Activated naive CD4-positive, alpha-beta T cell treated with anti-CD3 and anti-CD28 coated beads, Interleukin-2, amount 50 U/mL, for 16 hours (primary cell): ENCODE data around the gene HYDIN.
"Not testable (repeated sequence)": the region's sequence is repeated elsewhere in the genome, so short reads cannot be mapped to it uniquely, and the experiment has no call there.

Experiments
- DNase-seq: peaks from one replicate; pipeline ENCODE4 v3.0.0-alpha.2; 2020

Gene HYDIN

DNA sequence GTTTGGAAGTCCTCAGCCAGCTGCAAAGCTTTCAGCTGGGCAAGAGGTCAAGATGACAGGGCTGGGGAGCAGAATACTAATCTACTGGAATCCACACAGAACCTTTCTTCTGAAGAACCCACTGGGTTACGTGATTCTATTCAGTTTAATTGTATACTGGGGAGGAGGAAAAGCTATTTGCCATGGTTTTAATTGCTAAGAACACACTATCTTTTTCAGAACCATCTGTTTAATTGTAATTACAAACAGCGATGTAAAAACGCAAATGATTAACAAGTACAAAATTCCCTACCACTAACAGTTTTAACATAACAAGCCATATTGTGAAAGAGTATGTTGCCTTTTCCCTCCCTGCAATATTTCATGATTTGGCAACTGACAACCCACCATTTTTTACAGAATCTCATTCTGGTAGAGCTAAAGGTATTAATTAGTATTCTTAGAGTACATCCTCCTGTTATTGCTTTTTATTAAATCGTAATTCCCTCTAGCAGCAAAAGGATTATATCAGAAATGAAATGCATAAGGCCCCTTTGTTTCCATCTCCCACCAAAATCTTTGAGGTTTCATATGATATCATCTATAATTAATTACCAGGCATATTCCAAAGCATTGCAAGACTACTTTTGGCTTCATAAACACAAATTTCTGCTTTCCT is 12.1 kb downstream of the HYDIN start:
- no peak for DNase-seq

DNA sequence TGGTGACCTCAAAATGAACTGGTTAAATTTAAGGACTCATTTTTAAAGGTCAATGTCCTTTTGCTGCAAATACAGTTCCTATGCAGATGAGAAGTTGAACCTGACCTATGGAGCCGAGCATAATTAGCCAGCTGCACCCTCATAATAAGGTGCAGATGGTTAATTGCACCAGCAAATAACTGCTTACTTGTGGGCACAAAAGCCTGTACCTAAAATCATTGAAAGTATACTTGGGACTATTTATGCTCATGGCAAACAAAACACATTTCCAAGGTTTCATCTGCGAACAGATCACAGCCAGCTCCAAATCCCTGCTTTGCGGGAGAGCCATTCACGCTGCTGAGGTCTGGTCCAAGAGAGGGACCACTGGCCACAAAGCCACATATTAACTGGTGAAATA is 13.0 kb downstream of the HYDIN start:
- DNase-seq = no peak

DNA sequence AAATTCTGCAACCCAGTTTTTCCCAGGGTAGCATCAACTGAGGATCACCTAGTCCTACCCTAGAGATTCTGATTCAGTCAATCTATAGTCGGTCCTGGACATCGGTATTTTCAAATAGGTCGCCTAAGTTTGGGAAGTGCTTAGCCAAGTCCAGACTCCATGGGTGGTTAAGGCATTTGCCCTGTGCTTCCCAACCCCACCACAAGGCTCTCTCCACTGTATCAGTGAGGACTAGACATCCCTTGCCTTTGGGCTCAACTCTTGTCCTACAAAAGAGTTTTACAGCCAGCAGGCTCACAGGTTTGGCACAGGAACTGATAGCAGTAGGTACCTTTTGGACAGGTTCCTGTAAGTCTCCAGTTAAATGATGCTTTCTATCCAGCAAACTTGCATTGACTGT is 13.8 kb downstream of the HYDIN start:
- no peak for DNase-seq

DNA sequence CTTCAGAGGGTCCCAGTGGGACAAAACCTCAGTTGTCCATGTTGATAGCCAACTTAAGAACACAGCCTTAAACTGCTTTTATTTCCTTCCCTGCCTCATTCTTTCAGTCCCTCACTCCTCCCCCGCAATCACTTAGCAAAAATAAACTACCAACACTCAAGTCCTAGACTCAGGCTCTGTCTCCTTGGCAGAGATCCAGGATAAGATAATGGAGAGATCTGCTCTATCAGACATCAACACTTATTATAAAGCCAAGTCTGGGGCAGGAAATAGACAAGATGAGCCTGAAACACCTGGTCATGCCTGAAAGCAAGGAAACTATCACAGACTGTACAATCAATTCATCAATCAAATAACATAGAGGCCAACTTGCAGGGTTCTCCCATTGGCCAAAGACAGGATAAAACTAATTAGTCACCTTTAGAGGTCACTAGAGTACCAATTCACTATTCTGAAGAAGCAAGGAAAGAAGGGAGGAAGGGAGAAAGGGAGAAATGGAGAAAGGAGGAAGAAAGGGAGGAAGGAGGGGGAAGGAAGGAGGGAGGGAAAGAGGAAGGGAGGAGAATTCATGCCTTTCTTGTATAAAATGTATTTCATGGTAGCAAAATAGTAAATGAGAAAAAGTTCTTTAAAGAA is 15.7 kb downstream of the HYDIN start:
- no peak for DNase-seq

DNA sequence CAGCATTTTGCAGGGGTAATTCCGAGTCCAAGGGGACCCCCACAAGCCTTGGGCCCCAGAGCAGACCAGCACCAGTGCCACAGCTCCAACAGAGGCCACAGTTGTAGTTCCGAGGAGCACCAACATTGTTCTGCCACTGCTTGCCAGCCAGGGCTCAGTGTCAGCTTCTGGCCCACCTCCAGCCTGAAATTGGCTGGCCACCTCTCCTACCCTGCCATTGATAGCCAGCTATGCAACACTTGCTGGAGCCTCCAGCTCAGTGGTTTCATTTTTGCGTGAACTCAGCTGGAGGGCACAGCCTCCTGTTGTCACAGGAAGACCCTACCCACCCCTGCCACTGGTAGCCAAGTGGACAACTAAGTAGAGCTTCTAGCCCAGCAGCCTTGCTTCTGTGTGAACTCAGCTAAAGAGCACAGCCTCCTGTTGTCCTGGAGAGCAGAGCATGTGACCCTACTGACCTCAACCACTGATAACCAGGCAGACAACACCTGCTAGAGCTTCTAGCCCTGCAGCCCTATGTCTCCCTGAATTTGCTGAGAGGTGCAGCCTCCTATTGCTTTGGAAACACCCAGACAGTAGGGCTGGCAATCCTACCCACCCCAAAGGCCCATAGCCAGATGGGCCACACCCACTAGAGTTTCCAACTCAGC is 24.9 kb downstream of the HYDIN start:
- no peak for DNase-seq

DNA sequence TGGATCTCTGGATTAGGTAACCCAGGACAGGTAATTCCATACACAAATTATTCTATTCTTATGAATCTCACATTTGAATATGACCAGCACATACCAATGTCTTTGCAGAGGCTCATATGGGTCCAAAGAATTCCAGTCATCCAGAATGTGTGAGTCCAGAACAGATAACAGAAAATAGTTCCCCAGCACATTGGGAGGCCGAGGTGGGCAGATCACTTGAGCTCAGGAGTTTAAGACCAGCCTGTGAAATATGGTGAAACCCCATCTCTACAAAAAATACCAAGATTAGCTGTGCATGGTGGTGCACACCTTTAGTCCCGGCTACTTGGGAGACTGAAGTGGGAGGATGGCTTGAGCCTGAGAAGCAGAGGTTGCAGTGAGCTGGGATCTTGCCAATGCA is 26.9 kb downstream of the HYDIN start:
- DNase-seq = no peak

DNA sequence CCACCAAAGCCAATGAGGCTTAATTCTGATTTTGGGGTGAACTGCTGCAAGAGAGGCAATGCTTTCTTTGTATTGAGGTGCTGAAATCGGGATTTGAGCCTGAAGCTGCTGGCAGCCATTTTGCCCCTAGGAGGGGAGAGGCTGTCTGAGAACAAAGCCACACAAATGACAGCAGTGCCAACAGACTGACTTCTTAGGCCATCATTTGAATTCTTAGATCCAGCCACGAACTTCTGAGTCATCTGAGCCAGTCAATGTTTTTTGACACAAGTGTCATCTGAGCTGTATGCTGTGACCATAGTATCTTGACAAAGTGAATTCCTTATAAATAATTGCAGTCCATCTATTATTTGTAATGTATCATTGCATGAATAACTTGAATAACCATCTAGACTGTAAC is 29.0 kb downstream of the HYDIN start:
- no peak for DNase-seq

DNA sequence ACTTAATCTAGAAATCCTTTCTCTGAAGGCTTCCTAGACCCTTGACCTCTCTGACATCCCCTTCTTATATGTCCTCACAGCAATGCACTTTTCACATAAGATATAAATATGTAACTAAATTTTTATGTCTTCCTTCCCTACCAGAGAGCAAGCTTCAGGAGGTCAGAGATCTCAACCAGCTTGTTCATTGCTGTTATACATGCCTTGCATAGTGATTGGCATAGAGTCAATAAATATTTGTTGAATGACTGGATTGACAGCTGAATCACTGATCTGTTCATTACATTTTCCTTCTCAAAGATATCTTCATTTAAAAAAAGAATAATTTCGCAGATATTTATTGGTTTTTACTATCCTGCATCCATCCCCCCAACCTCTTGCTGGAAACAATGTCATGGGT is 29.5 kb downstream of the HYDIN start:
- no peak for DNase-seq

DNA sequence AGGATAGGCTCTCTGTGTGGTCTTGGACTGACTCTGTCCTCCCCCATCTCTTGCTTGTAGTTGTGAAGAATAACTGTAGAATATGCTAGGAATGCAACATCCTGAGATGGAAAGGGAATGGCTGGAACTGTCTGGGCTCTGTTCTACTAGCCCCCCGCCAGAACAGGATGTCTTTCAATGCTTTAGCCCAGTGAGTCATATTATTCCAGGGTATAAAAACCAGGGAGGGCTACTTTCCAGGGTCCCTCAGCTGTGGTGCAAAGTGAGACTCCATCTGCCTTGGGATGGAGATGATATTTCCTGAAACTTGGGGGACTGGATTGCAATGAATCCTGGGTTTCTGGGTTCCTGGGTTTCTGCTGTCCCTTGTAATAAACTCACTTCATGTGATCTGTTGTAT is 32.1 kb downstream of the HYDIN start:
- DNase-seq = no peak

DNA sequence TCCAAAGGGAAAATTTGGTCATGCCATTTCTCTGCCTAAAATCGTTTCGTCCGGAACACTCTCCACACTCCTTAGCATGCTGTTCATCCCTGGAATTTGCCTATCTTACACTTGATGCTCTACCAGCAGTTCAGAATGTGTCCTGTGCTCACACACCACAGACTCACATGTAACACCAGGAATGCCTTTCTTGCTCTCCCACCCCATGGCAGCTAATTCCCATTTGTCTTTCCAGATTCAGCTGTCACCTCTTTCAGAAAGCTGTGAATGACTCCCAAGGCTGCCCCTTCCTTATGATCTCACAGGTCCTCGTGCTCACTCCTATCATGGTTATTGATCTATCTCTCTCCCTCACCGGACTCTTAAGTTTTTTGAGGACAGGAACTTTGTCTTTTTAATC is 38.1 kb downstream of the HYDIN start:
- no peak for DNase-seq

DNA sequence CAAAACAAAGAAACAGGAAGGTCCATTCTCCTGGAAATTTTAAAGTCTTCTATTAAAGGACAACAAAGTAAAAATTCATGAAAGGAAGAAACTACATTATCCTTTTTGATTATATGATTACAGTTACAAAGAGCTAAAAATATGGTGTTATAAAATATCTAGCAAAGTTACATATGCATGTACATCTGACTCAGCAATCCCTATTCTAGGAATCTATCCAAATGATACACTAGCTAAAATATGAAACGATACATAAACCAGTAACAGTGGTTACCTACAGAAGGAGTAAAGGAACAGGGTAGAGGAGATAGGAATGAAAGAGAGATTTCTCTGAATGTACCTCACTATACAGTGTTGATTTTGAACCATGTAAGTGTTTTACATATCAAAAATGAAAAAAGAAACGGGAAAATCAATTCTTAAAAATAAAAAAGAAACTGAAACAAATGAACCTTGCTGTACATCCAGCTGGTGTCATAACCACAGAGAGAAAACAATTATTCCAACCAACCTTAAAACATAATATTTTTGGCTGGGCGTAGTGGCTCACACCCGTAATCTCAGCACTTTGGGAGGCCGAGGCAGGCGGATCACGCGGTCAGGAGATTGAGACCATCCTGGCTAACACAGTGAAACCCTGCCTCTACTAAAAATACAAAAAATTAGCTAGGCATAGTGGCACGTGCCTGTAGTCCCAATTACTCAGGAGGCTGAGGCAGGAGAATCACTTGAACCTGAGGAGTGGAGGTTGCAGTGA is 41.4 kb downstream of the HYDIN start:
- no peak for DNase-seq

DNA sequence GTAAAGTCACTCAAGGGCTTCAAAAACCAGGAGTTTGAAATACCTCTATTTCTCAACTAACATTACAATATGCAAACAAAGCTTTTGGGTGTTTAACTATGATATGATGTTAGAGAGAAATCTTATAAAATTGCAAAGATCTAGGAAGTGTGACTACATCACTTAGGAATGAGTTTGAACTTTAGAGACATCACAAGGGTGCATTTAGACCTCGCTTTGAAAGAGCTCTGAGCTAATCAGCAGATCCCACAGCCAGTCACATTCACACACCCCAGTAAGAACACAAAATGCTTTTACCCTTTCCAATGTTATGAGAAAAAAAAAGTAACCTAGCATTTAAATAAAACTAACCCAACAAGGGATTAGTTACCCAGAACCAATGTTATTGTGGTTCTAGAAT is 45.2 kb downstream of the HYDIN start:
- no peak for DNase-seq

DNA sequence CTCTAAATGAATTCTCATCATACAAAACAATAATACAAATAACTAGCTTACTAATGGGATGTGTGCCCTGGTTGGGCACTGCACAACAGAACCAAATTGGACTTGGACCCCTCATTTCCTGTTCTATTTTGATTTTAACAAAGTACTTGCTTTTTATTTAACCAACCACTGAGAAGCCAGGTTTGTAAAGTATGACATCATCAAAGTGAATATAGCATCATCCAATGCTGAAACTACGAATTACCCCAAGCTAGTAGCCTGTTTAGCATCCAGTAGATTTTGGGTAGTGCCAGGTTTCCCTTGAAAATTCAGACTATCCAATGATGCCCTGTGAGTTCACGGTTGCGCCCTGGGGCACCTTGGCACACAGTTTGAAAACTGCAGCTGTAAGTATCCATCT is 51.0 kb downstream of the HYDIN start:
- DNase-seq = no peak

DNA sequence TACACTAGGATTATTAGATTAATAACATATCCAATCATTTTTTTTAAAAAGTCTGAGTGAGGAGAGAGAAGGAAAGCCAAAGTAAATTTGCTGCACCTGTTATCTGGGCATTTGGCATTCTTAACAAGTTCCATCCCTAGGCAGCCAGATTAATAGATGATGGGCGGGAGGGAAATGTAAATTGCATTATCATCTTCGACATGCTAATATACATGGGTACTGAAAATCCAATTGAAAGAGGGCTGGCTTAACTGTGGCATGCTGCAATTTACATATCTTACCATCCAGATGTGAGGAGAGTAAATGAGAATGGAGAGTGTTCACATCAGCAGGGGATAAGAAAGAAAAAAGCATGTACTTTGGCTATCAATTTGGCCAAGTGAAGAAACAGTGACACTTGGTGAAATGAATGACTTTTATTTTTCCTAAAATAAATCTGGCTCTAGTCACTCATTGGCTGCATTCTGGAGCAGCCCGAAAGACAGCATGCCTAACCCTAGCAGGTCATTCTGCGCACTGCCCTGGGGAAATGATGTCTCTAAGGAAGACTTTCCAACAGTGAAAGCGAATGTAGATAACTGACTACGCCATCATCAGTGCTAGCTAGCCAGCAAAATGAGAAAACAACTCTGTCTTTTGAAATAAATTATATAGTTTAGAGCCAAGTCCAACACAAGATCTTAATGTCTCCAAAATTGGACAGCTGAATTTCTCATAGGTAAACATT is 57.9 kb downstream of the HYDIN start:
- no peak for DNase-seq

DNA sequence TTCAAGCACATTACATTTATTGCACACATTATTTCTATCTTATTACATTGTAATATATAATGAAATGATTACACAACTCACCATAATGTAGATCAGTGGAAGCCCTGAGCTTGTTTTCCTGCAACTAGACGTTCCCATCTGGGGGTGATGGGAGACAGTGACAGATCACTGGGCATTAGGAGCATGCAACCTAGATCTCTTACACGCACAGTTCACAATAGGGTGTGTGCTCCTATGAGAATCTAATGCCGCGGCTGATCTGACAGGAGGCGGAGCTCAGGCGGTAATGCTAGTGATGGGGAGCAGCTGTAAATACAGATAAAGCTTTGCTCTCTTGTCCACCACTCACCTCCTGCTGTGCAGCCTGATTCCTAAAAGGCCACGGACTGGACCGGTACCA is 69.5 kb downstream of the HYDIN start:
- not testable (repeated sequence) for DNase-seq

DNA sequence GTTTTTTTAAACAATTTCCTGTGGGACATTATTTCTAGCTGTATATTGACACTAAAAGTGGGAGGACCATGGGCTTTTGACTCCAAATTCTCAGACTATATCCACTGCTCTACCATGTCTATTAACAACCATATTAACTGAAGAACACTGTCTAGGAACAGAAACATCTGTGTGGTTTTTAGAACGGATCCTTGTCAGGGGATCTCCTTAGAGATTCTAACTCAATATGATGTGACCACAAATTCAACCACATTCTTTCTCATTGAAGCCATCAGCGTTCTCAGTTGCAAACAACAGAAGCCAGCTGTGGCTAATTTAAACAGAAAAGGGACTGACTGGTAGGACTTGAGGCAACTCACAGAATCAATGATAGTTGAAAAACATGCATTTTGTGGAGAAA is 73.2 kb downstream of the HYDIN start:
- DNase-seq = not testable (repeated sequence)

DNA sequence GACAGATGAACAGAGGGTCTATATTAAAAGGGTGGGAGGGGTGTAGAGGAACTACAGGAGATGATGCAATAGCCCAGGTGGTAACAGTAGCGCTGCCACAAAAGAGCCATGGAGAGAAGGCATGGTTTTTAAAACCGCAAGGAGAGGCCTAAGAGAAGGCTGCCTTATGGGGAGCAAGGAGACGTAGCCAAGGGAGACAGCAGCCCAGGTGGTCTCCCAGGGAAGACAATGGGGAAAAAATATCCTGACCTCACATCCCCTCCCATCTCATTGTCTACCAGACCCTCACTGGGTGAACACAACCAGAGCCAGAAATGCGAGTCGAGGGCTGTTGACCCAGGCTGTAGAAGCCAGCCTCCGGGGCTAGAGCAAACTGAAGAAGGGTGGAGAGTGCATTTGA is 77.2 kb downstream of the HYDIN start:
- not testable (repeated sequence) for DNase-seq

DNA sequence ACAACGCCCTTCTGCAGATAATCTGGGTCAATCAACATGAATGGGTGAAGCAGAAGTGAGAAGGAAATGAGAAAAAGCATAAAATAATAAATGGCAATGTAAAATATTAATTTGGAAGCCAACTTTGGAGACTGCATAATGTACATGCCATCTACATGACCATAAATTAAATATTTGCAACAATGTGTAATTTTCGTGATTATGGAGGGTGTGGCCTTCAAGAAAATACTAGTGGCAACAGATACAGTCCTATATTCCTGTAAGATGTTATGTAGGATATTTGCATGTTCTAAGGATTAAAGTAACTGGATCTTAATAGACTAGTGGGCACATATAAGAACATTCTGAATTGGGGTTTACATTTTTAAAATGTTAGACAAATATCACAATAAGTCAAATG is 78.9 kb downstream of the HYDIN start:
- not testable (repeated sequence) for DNase-seq

DNA sequence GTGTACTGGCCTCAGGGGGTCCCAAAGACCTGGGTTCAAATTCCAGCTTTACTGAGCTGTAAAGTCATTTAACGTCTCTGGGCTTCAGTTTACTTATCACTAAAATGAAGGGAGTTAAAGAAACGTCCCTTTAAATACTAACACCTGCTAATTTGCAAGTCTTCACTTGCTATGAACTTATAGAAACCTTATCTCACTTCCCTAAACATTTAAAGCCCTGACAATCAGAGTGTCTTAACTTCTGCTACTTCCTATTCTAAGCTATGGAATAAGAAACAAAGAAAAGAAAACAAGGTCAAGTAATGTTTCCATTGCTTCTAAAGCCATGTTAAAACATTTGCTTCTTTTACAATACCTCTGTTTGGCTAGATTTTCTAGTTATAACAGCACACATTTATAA is 87.3 kb downstream of the HYDIN start:
- DNase-seq = not testable (repeated sequence)

DNA sequence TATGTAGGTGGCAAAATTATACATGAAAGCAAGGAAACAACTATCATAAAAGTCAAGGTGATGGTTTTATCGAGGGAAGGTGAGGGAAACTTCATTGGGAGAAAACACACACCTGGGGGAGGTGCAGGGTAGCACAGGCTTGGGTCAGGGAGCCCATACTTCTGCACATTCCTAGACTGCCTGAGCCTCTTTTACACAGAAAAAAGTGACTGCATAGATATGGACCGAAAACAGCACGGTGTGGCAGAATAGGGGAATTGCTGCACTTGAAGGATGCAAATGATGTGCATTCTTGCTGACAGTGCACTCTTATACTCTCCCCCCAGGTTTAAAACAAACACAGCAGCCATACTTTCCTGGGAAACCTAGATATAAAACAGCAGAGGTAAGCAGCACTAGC is 120.0 kb downstream of the HYDIN start:
- not testable (repeated sequence) for DNase-seq

DNA sequence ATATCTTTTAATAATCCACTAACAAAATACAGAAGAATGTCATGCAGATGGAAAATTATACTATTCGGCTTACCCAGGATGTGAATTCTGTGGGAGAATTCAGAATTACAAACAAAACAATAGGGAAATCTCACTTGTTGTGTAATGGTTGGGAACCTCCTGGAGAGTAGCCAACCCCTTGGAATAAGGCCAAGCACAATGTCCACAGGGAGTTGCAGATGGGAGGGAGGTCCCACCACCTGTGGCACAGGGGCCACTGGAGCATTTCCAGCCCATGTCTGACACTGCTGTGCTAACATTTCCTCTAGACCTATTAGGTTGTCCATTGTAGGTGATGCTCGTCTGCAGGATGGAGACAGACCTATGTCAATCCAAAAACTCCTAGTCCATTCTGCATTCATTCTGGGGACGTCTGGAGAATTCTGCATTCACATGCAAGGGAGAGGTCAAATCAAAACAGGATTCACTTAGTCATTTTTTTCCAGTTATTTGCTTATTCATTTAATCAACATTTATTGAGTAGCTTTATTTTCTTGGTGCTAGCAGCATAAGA is 120.8 kb downstream of the HYDIN start:
- not testable (repeated sequence) for DNase-seq

DNA sequence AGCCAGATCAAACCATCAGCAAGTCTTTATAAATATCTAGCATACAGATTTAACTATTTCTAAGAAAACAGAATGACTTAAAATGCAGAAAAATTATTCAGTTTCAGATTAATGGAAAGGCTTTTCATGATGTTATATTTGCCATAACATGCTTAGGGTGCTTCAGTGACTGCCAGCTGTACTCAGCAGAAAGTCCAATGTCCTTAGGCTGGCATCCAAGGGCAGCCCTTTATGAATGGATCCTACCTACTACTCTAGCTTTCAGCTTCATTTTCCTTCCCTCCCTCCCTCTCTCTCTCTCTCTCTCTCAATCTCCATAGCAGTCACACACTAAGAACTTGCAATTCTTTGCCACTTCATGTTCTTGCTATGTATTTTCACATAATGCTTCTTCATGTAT is 124.6 kb downstream of the HYDIN start:
- not testable (repeated sequence) for DNase-seq

DNA sequence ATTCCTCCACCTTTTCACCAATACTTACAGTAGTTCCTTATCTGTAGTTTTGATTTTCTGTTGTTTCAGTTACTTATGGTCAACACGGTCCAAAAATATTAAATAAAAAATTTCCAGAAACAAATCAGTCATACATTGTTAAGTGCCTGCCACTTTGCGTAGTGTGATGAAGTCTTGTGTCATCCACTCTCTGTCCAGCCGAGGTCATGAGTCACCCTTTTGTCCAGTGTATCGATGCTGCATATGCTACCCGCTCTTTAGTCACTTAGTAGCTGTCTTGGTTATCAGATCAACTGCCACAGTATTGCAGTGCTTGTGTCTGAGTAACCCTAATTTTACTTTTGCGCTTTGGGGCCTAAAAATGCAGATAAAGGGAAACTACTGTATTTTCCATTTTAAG is 146.9 kb downstream of the HYDIN start:
- DNase-seq = not testable (repeated sequence)
